Inflammatory macrophage treated with lipopolysaccharide for 1 hour (primary cell): ENCODE data around the gene CRMP1.
"Not testable (repeated sequence)": the region's sequence is repeated elsewhere in the genome, so short reads cannot be mapped to it uniquely, and the experiment has no call there.

Experiments used
- DNase-seq, 2 donors: peaks; one replicate each; pipeline ENCODE4 v3.0.0-alpha.2; 2020 to 2022

The CRMP1 gene

GRCh38 chr4:5816851-5817375 lies 76.0 kb downstream of the CRMP1 start:
- no peak for DNase-seq

DNA sequence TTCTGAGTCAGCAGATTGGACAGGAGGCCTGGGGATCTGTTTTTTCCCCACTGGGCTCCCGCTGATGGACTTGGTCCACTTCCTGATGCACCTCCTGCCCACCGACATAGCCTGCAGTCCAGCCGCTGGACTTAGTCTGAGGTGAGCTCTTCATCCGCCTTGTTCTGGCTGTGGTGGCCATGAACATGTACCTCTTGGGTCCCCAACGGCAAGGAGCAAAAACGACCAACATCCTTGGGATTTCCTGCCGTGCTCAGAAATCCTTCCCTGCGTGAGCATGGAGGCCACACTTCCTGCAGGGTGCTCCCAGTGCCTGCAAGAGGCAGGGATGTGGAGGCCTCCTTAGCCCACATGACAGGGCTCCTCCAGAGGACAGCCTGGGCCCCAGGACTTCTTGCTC lies 76.8 kb downstream of the CRMP1 start:
- no peak for DNase-seq

- no peak for DNase-seq
Measured at GRCh38 chr4:5815641-5816040, 77.2 kb downstream of the CRMP1 start.

DNA sequence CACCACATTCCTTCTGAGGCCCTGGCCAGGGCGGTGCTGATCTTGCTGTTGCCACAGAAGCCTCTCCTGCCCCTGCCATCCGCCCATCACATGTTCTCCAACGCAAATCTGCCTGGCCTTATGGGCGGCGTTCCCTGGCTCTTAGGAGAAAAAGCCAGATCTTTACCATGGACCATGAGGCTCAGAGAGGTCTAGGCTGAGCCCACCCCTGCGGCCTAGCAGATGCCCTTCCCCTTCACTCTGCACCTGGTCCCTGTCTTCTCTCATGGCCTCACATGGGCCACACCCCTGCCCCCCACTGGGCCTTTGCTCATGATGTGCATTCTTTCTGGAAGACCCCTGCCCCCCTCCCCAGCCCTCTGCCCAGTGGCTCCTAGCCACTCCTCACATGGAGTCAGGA lies 78.5 kb downstream of the CRMP1 start:
- DNase-seq, result no peak

DNA sequence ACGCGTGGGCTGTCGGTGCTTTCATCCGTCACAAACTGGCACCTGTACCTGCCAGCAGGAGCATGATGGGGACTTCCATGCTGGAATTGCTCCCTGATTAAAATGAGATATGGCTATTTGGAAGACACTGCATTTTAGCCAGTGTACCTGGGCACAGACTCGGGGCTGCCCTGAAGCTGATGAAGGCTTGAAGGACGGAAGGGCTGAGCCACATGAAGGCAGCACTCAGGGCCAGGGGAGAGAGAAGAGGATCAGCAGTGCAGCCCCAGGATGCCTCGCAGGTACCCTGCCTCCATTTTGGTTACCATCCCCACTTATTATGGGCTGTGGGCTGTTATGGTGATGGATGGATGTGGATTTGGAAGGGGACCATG lies 79.0 kb downstream of the CRMP1 start:
- DNase-seq, result no peak

DNA sequence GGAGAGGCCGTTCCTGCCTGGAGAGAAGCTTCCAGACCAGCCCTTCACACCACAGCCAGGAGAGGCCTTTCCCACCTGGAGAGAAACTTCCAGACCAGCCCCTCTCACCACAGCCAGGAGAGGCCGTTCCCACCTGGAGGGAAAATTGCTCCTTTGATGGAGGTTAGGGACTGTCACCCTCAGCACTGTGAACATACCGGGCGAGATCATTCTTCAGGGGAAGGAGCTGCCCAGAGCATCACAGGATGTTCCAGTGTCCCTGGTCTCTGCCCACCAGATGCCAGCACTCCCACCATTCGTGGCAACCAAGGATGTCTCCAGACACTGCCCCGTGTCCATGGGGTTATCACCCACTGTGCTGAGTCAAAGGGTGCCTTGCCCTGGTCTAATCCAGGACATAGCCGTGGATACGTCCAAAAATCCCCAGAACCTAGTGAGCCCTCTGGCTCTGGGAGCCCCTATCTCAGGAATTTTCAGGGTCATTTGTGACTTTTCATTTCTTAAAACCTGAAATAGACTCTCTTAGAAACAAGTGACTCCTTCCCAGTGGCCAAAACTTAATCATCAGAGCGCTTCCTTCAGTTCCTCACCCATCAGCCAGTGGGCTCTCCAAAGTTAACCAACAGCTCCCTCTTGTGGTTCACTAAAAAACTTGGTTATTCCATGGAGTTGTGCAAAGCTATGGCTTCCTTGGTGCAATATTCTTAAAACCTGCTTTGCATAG lies 80.2 kb downstream of the CRMP1 start:
- DNase-seq, result peak; percentile 47 to 82

DNA sequence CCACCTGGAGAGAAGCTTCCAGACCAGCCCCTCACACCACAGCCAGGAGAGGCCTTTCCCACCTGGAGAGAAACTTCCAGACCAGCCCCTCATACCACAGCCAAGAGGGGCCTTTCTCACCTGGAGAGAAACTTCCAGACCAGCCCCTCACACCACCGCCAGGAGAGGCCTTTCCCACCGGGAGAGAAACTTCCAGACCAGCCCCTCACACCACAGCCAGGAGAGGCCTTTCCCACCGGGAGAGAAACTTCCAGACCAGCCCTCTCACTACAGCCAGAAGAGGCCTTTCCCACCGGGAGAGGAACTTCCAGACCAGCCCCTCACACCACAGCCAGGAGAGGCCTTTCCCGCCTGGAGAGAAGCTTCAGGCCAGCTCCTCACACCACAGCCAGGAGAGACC lies 80.8 kb downstream of the CRMP1 start:
- DNase-seq, result not testable (repeated sequence)

DNA sequence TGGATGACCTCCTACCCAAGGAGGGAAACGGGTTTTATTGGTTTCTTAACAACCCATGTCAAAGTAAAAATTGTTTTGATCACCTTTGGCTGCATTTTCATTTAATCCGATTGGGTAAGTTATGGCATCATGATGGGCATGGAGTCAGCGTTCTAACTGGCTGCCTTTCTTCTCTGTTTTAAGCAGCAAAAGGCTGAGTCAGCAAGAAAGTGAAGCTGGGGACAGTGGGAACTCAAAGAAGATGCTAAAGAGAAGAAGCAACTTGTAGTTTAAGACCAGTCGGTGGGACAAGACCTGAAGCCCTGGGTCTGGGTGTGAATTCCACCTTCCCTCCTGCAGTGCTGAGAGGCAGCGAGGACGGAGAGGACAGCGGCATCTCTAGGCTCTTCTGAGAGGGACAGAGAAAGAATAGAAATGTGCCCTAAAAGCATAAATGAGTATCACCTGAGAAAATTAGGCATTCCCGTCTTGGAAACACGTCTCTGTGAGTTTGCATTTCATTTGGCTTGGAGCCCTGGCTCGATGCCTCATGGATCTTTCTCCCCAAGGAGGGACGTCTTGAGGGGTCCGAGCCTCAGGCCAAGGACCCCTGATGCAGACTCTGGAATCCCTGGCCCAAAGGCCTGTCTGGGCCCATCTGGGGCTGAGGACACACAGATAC lies 82.0 kb downstream of the CRMP1 start:
- no peak for DNase-seq

- no peak for DNase-seq
Measured at GRCh38 chr4:5810151-5810550, 82.7 kb downstream of the CRMP1 start.

DNA sequence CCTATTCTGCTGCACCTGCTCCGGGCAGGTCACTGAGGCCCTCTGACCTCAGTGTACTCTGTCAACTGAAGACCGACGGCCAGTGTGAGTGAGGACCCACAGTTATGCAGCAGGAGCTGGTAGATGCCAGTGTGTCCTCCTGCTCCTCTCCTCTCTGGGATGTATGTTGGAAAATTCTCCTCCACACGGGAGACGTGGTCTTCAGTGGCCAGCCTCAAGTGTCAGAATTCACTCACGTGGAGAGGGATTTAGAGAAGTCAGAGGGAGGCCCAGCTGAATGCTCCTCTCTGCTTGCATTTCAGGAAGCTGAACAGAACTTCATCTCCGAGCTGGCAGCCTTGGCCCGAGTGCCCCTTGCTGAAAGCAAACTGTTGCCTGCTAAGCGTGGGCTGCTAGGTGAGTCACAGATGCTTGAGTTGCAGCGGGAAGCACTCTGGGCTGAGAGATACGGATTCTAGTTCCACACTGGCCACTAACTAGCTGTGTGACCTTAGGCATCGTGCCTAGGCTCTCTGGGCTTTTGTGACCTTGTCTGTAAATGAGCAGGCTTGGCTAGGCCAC lies 83.6 kb downstream of the CRMP1 start:
- DNase-seq, result no peak

GRCh38 chr4:5808081-5808741 lies 84.7 kb downstream of the CRMP1 start:
- DNase-seq, result no peak

DNA sequence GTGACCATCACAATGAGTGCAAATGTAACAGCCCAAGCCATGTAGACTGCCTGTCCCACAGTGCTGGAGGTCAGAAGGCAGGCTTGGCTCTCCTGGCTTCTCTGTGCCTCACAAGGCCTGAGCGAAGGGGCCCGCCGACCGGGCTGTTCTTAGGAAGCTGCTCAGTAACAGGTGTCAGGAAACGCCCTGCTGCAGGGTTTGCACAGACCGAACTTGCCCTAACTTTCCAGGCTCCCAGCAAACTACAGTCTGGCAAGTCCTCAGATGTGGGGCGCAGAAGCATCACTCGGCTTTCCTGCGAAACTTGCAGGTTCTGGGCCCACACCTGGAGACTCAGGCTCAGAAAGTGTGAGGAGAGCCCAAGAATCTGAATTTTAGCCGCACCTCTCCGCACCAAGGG lies 87.6 kb downstream of the CRMP1 start:
- no peak for DNase-seq

GRCh38 chr4:5804656-5805055 lies 88.2 kb downstream of the CRMP1 start:
- no peak for DNase-seq

DNA sequence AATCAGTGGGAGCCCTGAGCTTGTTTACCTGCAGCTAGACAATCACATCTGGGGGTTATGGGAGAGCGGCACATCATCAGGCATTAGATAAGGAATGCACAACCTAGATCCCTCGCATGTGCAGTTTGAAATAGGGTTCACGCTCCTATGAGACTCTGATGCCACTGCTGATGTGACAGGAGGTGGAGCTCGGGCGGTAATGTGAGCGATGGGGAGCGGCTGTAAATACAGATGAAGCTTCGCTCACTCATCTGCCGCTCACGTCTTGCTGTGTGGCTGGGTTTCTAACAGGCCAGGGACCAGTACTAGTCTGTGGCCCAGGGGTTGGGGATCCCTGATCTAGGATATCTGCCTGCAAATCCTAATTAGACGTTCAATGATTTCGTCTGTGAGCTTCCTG lies 90.3 kb downstream of the CRMP1 start:
- DNase-seq, result no peak

DNA sequence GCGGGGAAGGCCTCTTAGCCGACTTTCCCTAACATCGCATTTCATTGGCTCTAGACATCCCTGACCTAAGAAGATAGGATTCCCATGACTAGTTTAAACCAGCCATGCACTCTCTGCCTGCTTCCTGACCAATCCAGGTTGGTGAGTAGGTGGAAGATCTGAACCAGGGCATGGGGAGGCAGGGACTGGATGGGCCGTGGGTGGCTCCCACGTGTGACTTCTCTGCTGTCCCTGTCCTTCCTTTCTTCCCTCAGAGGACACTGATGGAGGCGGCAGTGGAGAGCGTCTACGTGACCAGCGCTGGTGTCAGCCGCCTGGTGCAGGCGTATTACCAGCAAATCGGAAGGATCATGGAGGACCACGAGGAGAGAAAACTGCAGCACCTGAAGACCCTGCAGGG lies 91.2 kb downstream of the CRMP1 start:
- no peak for DNase-seq

DNA sequence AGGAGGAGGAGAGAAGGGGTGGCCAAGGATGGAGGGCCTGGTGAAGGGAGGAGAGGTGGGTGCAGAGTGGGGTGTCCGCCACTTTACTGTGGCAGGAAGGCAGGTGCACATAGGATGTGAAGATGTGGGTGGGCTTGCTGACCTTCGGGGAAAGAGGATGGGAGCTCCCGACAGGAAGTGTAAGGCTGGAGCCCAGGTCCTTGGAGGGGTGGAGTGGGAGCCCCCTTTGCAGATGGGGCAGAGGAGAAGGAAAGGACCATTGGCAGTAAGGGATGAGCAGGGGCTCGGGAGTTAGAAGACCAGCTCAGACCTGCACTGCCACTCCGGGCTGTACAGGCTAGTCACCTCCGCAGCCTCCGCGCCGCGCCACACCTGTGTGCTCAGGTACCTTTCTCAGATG lies 92.4 kb downstream of the CRMP1 start:
- DNase-seq, result no peak

GRCh38 chr4:5799406-5799805 lies 93.5 kb downstream of the CRMP1 start:
- no peak for DNase-seq

GRCh38 chr4:5798946-5799345 lies 93.9 kb downstream of the CRMP1 start:
- no peak for DNase-seq

GRCh38 chr4:5798462-5798861 lies 94.4 kb downstream of the CRMP1 start:
- no peak for DNase-seq

- no peak for DNase-seq
Measured at GRCh38 chr4:5797866-5798265, 95.0 kb downstream of the CRMP1 start.

- DNase-seq, result no peak
Measured at GRCh38 chr4:5796976-5797375, 95.9 kb downstream of the CRMP1 start.

DNA sequence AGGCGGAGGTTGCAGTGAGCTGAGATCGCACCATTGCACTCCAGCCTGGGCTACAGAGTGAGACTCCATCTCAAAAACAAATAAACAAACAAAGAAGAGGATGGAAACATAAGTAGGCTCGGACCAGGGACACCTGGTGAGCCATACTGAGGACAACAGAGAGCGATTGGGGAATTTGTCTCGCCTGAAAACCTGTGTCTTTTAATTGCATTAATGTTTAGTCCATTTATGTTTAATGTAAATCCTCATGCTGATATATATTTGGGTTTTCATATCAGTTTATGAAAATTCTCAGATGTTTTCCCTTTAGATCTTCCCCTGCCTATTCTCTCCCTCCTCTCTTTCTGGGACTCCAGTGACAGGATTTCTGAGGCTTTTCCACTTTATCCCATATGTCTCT lies 97.3 kb downstream of the CRMP1 start:
- no peak for DNase-seq

GRCh38 chr4:5793514-5793913 lies 99.4 kb downstream of the CRMP1 start:
- no peak for DNase-seq

GRCh38 chr4:5791654-5792053 lies 101.2 kb downstream of the CRMP1 start:
- no peak for DNase-seq
